ENCODE results near the gene JHY. TPM values are rescaled to one million over a fixed set of nuclear protein-coding genes. Genes with fewer than 3 reads are reported as not detected.

The JHY gene
- total RNA-seq, 1 donor from 2014 or later = 7.4 TPM

DNA sequence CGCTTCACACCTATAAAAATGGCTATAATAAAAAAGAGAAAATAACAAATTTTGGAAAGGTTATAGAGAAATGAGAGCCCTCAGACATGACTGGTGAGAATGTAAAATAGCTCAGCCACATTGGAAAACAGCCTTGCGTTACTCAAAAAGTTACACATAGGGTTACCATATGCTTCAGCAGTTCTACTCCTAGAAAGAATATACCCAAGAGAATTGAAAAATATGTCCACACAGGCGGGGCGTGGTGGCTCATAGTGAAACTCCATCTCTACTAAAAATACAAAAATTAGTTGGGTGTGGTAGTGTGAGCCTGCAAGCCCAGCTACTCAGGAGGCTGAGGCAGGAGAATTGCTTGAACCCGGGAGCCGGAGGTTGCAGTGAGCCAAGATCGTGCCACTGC lies 7.6 kb upstream of the JHY start:
- Mint-ChIP-seq H3K36me3 (no peaks in the 10 kb centered on the region), H3K9me3 (no peaks in the 10 kb centered on the region)

DNA sequence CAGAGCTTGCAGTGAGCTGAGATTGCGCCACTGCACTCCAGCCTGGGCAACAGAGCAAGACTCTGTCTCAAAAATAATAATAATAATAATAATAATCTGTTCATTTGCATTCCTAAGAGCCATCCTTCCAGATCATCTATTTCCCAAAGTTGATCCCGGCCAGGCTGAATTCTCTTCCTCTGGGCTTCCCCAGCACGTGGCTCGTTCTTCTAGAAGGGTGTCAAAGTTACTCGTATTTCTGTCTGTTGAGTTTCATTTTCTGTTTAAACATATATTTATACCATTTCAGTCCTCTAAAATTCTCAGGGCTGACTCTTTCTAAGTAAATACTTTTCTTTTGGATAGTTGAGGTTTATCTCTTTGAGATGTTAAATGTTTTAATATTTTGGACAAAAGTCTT lies 4.8 kb upstream of the JHY start:
- no peak overlapping the region for H3K4me3 Mint-ChIP-seq

More for the DNA sequence above, 7.6 kb upstream of the JHY start:
- Mint-ChIP-seq H3K27ac (no peak overlapping the region), H3K27me3 (ENCODE audit: low read depth) (peaks cover 11% of the 10 kb centered on the region), H3K4me3 (no peak overlapping the region), H3K4me1 (no peaks in the 10 kb centered on the region)
- DNase-seq (ENCODE audit: low spot score in 2 of 2, unreplicated experiment in 2 of 2) = no peak
- TF ChIP-seq, protein P1, sequence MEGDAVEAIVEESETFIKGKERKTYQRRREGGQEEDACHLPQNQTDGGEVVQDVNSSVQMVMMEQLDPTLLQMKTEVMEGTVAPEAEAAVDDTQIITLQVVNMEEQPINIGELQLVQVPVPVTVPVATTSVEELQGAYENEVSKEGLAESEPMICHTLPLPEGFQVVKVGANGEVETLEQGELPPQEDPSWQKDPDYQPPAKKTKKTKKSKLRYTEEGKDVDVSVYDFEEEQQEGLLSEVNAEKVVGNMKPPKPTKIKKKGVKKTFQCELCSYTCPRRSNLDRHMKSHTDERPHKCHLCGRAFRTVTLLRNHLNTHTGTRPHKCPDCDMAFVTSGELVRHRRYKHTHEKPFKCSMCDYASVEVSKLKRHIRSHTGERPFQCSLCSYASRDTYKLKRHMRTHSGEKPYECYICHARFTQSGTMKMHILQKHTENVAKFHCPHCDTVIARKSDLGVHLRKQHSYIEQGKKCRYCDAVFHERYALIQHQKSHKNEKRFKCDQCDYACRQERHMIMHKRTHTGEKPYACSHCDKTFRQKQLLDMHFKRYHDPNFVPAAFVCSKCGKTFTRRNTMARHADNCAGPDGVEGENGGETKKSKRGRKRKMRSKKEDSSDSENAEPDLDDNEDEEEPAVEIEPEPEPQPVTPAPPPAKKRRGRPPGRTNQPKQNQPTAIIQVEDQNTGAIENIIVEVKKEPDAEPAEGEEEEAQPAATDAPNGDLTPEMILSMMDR (IDR thresholded peaks at IDR 0.05; ENCODE audit: unreplicated experiment) = no peak

DNA sequence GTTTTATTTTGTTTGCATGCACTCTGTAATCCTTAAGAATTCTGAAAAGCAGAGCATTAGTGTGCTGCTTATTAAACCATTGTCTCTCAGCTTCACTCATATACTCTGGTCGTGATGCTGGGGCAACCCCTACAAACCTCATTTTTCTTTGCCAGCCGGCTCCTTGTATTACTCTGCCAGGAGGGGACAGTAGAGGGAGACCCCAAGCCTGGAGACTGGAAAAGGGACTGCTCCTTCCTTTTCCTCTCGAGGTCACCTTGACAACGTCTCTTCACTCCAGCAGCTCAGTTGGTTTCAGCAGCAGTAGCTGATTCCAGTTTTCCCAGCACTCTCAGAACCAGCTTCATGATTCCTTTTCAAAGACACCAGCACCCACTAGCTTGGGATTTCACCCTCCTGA lies 2.8 kb upstream of the JHY start:
- DNase-seq (ENCODE audit: low spot score in 2 of 2, unreplicated experiment in 2 of 2) = no peak
- Mint-ChIP-seq H3K27me3 (ENCODE audit: low read depth) (peaks cover 14% of the 10 kb centered on the region), H3K27ac (no peak overlapping the region), H3K9me3 (no peaks in the 10 kb centered on the region), H3K4me3 (no peak overlapping the region), H3K4me1 (peaks cover 12% of the 10 kb centered on the region), H3K36me3 (no peaks in the 10 kb centered on the region)
- TF ChIP-seq, protein P1 (IDR thresholded peaks at IDR 0.05; ENCODE audit: unreplicated experiment) = no peak

More for the DNA sequence above, 4.8 kb upstream of the JHY start:
- H3K36me3 Mint-ChIP-seq = no peaks in the 10 kb centered on the region
- H3K9me3 Mint-ChIP-seq = no peaks in the 10 kb centered on the region
- TF ChIP-seq, protein P1 (IDR thresholded peaks at IDR 0.05; ENCODE audit: unreplicated experiment) = no peak
- no peak overlapping the region for H3K27ac Mint-ChIP-seq
- peaks cover 4% of the 10 kb centered on the region for H3K4me1 Mint-ChIP-seq
- H3K27me3 Mint-ChIP-seq (ENCODE audit: low read depth) = peaks cover 14% of the 10 kb centered on the region
- DNase-seq (ENCODE audit: low spot score in 2 of 2, unreplicated experiment in 2 of 2) = no peak

DNA sequence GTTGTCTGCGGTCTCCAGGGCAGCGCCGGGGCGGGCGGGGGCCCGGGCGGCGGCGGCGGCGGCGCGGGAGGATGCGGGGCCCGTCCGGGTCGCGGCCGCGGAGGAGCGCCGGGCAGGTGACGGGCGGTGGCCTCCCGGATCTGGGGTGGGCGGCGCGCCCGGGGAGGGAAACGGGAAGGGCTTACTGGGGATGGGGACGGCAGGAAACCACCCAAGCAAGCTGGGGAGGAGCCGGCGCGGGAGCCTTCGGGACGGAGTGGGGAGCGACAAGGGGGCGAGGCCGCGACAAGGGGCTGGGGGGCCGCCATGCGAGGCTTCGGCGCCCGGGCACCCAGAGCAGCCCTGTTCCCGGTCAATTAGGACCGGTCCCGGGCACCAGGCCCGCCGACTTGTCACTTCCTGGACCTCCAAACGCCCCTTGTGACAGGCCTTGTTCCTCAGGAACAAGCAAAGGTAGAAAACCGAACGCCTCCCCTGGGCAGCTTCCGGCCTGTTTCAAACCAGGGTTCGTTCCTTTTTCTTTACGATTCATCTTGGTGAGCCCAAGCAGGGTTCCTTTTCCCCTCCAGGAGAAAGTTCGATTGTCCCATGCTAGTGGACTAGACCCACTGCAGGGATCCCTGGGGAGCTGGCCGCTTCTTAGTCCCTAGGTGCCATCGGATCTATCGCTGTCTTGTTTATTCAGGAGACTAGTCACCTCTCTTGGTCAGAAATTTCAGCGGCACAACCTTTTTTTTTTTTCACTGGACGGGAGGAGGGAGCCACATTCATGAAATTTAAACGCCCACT lies 492 bp downstream of the JHY start:
- Mint-ChIP-seq H3K27me3 (ENCODE audit: low read depth) (peaks cover 13% of the 10 kb centered on the region), H3K36me3 (peaks cover 11% of the 10 kb centered on the region), H3K4me3 (peak overlapping the region; percentile 82), H3K27ac (peak overlapping the region; percentile 91), H3K9me3 (no peaks in the 10 kb centered on the region), H3K4me1 (peaks cover 12% of the 10 kb centered on the region)
- TF ChIP-seq, protein P1 (IDR thresholded peaks at IDR 0.05; ENCODE audit: unreplicated experiment) = no peak
- peak; percentile 30 to 70 for DNase-seq (ENCODE audit: low spot score in 2 of 2, unreplicated experiment in 2 of 2)

DNA sequence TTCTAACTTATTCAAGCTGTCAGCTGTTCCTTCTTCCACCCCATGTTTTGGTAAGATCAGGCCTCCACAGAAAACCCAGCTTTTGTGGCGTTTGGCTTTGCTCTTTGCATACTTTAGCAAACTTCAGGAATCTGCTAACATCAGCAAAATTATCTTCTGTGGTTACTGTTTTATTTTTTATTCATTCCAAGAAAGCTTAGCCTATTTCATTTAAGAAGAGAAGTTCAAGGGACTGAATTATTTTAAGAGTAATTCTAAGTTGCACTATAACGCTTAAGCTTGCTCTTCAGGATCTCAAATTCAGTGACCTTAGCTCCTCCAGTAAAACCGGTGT lies 1.1 kb downstream of the JHY start:
- H3K27me3 Mint-ChIP-seq (ENCODE audit: low read depth) = peaks cover 13% of the 10 kb centered on the region
- peak overlapping the region; percentile 91 for H3K27ac Mint-ChIP-seq
- no peak for DNase-seq (ENCODE audit: low spot score in 2 of 2, unreplicated experiment in 2 of 2)
- H3K36me3 Mint-ChIP-seq = peaks cover 11% of the 10 kb centered on the region
- H3K4me1 Mint-ChIP-seq = peaks cover 12% of the 10 kb centered on the region
- TF ChIP-seq, protein P1 (IDR thresholded peaks at IDR 0.05; ENCODE audit: unreplicated experiment) = no peak
- H3K4me3 Mint-ChIP-seq = peak overlapping the region; percentile 74
- H3K9me3 Mint-ChIP-seq = no peaks in the 10 kb centered on the region

Data from mesothelial cell of epicardium (in vitro differentiated cells).